HFFc6 (cell line): ENCODE data around the gene CXADR. TPM values are rescaled to one million over a fixed set of nuclear protein-coding genes. Genes with fewer than 3 reads are reported as not detected.

Source experiments
- DNase-seq: peaks from one replicate; pipeline ENCODE4 v3.0.0-alpha.2; 2018
- H3K27ac Mint-ChIP-seq: 2 replicates; pipeline ENCODE4 v1.8.0; 2020; ENCODE audit warnings: mild to moderate bottlenecking, mixed read lengths
- H3K27me3 Mint-ChIP-seq: 2 replicates; pipeline ENCODE4 v1.8.0; 2021; ENCODE audit warnings: mild to moderate bottlenecking, moderate library complexity, mixed read lengths; ENCODE audit not compliant: insufficient read depth
- H3K36me3 Mint-ChIP-seq: 2 replicates; pipeline ENCODE4 v1.8.0; 2021; ENCODE audit warnings: low read depth, mixed read lengths
- H3K4me1 Mint-ChIP-seq: 2 replicates; pipeline ENCODE4 v1.8.0; 2020; ENCODE audit warnings: low read depth, mixed read lengths
- H3K4me3 Mint-ChIP-seq: 2 replicates; pipeline ENCODE4 v1.8.0; 2020; ENCODE audit warnings: mild to moderate bottlenecking, moderate library complexity, mixed read lengths
- H3K9me3 Mint-ChIP-seq: 2 replicates; pipeline ENCODE4 v1.8.0; 2020; ENCODE audit warnings: mild to moderate bottlenecking, mixed read lengths
- CTCF ChIP-seq: fragments of 200-600 bp; sonication (generic); IDR thresholded peaks from 2 replicates; pipeline ENCODE4 v1.5.0; 2021; ENCODE audit warnings: antibody characterized with exemption, mild to moderate bottlenecking
- total RNA-seq, 6 experiments: library from RNA; stranded (reverse); fragmentation: NEBNext Ultra II Directional; extraction: Animal tissue kit (Norgen Biotek cat#: 25700); gene quantifications; 2 replicates in 1 of 6; 3 replicates in 5 of 6; pipeline ENCODE4 v1.2.3, GENCODE V29; 2021

The CXADR gene
- total RNA-seq, 6 experiments from 2014 or later: 0.05 to 0.28 (median 0.09) TPM; not detected in 2

- H3K4me3 Mint-ChIP-seq: no peak overlapping the region
- no peaks in the 10 kb centered on the region for H3K4me1 Mint-ChIP-seq
- TF ChIP-seq CTCF: no peak
- peaks cover 4% of the 10 kb centered on the region; the same call in 1 of the 2 replicates for H3K27me3 Mint-ChIP-seq
- H3K27ac Mint-ChIP-seq: no peak overlapping the region
- no peak for DNase-seq
- H3K36me3 Mint-ChIP-seq: no peaks in the 10 kb centered on the region
- no peaks in the 10 kb centered on the region; the same call in 1 of the 2 replicates for H3K9me3 Mint-ChIP-seq
Measured at GRCh38 chr21:17636711-17637110, 123.9 kb downstream of the CXADR start.

- H3K4me1 Mint-ChIP-seq: no peaks in the 10 kb centered on the region
Measured at GRCh38 chr21:17640821-17641220, 128.0 kb downstream of the CXADR start.

More at GRCh38 chr21:17640821-17641220, 128.0 kb downstream of the CXADR start:
- H3K4me3 Mint-ChIP-seq: no peak overlapping the region
- H3K9me3 Mint-ChIP-seq: no peaks in the 10 kb centered on the region; the same call in 1 of the 2 replicates
- 0 out of 2 replicates have a peak, but pooled peaks cover 3% of the 10 kb centered on the region for H3K27me3 Mint-ChIP-seq
- no peak overlapping the region for H3K27ac Mint-ChIP-seq
- DNase-seq: no peak
- no peak for TF ChIP-seq CTCF
- H3K36me3 Mint-ChIP-seq: no peaks in the 10 kb centered on the region

Other genes with a start within 250 kb of the CXADR start
- 10 to 100 TPM; 22.3 to 37.4 (median 35.1) TPM for gene BTG3, start 99.9 kb downstream of the CXADR start, total RNA-seq